Loucy (cell line): ENCODE measurements around the gene LHFPL3.

Experiments used
- EZH2phosphoT487 ChIP-seq: fragments of 200-600 bp; IDR thresholded peaks from 2 replicates; pipeline ENCODE4 v1.6.1; 2018; ENCODE audit warnings: antibody characterized with exemption, mild to moderate bottlenecking, moderate library complexity, borderline replicate concordance
- TF ChIP-seq, protein P1 (sequence below): fragments of 200-600 bp; sonication (generic); conservative IDR thresholded peaks from 2 replicates; pipeline ENCODE4 v1.5.1; 2014; ENCODE audit warnings: mild to moderate bottlenecking, antibody characterized with exemption, low read length

- TF ChIP-seq, protein P1, sequence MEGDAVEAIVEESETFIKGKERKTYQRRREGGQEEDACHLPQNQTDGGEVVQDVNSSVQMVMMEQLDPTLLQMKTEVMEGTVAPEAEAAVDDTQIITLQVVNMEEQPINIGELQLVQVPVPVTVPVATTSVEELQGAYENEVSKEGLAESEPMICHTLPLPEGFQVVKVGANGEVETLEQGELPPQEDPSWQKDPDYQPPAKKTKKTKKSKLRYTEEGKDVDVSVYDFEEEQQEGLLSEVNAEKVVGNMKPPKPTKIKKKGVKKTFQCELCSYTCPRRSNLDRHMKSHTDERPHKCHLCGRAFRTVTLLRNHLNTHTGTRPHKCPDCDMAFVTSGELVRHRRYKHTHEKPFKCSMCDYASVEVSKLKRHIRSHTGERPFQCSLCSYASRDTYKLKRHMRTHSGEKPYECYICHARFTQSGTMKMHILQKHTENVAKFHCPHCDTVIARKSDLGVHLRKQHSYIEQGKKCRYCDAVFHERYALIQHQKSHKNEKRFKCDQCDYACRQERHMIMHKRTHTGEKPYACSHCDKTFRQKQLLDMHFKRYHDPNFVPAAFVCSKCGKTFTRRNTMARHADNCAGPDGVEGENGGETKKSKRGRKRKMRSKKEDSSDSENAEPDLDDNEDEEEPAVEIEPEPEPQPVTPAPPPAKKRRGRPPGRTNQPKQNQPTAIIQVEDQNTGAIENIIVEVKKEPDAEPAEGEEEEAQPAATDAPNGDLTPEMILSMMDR, result no peak
- no peak for TF ChIP-seq EZH2phosphoT487
Measured at GRCh38 chr7:104661575-104661974, 333.2 kb downstream of the LHFPL3 start.
